ENCODE measurements around the gene KCTD21.

- TF ChIP-seq CTCF (IDR thresholded peaks at IDR 0.05) (no peak), EP300 (IDR thresholded peaks at IDR 0.05) (no peak)
These were observed 56.5 kb downstream of the KCTD21 start for GRCh38 chr11:78131956-78132355.

Measured in ovary (tissue), 3 donors.